ENCODE measurements around the gene EPHB3.

The EPHB3 gene

DNA sequence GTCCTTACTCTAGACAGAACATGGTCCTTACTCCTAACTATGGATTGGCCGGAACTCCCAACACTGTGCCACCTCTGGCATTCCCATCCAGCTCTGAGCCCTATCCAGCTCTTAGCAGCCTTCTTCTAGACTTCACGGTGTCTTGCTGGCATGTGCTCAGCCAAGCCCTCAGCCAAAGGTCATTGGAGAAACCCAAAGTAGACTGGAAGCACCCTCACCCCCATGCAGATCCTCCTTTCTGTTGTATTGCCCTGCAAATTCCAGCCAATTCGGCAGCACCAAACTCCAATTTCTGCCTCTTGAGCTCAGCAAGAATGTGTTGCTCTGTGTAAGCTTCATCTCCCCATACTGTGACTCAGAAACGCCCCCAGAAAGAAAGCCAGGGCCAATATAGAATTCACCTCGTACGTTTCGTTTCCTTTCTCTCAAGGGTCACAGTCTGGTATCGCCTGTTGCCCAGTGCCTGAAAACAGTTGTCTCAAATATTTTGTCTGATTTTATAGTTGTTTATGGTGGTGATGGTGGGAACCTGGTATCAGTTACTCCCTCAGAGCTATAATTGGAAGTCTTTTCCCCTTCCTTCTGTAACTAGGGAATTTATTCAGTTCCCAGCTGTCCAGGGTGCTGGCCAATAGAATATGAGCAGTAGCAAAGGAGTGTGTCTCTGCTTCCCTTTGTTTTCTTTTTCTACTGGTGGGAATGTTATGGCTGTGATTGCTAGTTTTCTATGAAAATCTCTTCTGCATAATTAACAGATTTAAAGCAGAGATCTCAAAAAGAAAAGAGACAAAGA lies 28.4 kb upstream of the EPHB3 start:
- WGBS, 2 experiments (ENCODE audit: insufficient coverage in 2 of 2): 91% methylated on average over 7 to 8 of the region's 8 CpGs

GRCh38 chr3:184537885-184538665 lies 23.5 kb upstream of the EPHB3 start:
- WGBS, 2 experiments (ENCODE audit: insufficient coverage in 2 of 2): 0 to 55% methylated on average over 1 to 3 of the region's 8 CpGs
- no peak overlapping the region for H3K27ac ChIP-seq (ENCODE audit: low read depth, low read length, severe bottlenecking)
- H3K36me3 ChIP-seq (ENCODE audit: control insufficient read depth, insufficient read depth, low read length): no peaks in the 10 kb centered on the region
- H3K4me1 ChIP-seq (ENCODE audit: control insufficient read depth, insufficient read depth, low read length, poor library complexity, severe bottlenecking): no peaks in the 10 kb centered on the region
- H3K4me3 ChIP-seq (ENCODE audit: extremely low read depth, insufficient read depth, low read length, poor library complexity, severe bottlenecking): no peak overlapping the region
- no peaks in the 10 kb centered on the region for H3K9me3 ChIP-seq (ENCODE audit: control insufficient read depth, low read length)

More for the DNA sequence above, 28.4 kb upstream of the EPHB3 start:
- no peaks in the 10 kb centered on the region for H3K4me1 ChIP-seq (ENCODE audit: control insufficient read depth, insufficient read depth, low read length, poor library complexity, severe bottlenecking)
- H3K4me3 ChIP-seq (ENCODE audit: extremely low read depth, insufficient read depth, low read length, poor library complexity, severe bottlenecking): no peak overlapping the region
- H3K9me3 ChIP-seq (ENCODE audit: control insufficient read depth, low read length): no peaks in the 10 kb centered on the region
- no peaks in the 10 kb centered on the region for H3K36me3 ChIP-seq (ENCODE audit: control insufficient read depth, insufficient read depth, low read length)
- H3K27ac ChIP-seq (ENCODE audit: low read depth, low read length, severe bottlenecking): no peak overlapping the region

DNA sequence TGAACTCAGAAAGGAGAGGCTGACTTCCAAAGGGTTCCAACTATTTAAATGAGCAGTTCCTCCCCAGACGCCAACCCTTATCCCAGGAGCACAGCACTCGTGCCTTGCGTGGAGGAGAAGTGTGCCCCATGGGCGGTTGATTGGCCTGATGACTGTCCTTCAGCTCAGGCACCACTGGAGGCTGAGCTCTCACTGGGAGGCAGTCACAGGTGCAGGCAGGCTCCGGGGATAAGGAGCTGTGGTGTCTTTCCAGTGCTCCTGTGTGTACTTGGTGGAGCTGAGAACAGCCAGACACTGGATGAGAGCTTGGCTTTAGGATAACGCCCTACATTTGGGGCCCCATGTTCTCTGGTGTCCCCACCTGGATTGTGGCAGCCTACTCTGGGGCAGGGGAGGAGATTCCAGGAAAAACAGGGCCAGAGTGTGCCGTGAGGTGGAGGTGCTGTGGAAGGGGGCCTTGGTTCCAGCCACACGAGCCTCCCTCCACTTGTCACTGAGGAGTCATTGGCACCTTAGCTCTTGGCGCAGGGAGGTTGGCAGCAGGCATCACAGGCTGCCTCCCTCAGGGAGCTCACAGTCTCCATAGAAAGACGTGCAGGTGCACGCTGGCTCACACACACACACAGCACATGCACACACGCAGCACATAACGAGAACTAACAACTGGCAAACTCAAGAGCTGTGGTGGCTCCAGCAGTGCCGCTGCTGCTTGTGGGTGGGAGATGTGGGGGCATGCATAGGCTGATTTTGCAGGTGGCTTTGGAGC lies 22.7 kb upstream of the EPHB3 start:
- H3K27ac ChIP-seq (ENCODE audit: low read depth, low read length, severe bottlenecking): no peak overlapping the region
- no peaks in the 10 kb centered on the region for H3K4me1 ChIP-seq (ENCODE audit: control insufficient read depth, insufficient read depth, low read length, poor library complexity, severe bottlenecking)
- no peaks in the 10 kb centered on the region for H3K9me3 ChIP-seq (ENCODE audit: control insufficient read depth, low read length)
- no peak overlapping the region for H3K4me3 ChIP-seq (ENCODE audit: extremely low read depth, insufficient read depth, low read length, poor library complexity, severe bottlenecking)
- H3K36me3 ChIP-seq (ENCODE audit: control insufficient read depth, insufficient read depth, low read length): no peaks in the 10 kb centered on the region
- 61 to 65% methylated on average over 8 to 10 of the region's 14 CpGs for WGBS, 2 experiments (ENCODE audit: insufficient coverage in 2 of 2)

DNA sequence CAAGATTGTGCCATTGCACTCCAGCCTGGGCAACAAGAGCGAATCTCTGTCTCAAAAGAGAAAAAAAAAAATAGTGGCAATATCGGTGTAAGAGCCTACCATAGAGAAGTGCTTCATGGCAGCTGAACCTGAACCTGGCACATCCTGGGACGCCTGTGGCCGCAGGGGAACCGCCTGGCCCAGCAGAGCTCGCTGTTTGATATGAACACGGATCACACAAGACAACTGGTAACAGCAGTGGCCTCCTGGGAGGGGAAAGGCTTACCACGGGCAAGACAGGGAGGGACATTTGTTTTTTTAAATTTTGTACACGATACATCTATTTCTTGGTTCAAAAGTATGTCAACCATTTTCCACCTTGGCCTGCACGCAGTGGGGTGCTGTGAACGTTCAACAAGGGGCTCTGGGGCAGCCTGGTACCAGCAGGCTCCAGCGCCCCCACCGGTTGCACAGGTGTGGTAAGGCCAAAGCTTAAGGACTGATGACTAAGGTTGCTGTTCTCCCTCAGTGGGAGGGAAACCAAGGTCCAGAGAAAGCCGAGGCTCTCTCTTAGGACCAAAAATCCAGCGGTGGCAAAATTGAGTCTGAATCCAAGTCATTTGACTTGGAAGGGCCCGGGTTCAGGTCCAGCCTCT lies 21.7 kb upstream of the EPHB3 start:
- Histone ChIP-seq H3K27ac (ENCODE audit: low read depth, low read length, severe bottlenecking) (no peak overlapping the region), H3K4me1 (ENCODE audit: control insufficient read depth, insufficient read depth, low read length, poor library complexity, severe bottlenecking) (no peaks in the 10 kb centered on the region), H3K36me3 (ENCODE audit: control insufficient read depth, insufficient read depth, low read length) (no peaks in the 10 kb centered on the region), H3K9me3 (ENCODE audit: control insufficient read depth, low read length) (no peaks in the 10 kb centered on the region), H3K4me3 (ENCODE audit: extremely low read depth, insufficient read depth, low read length, poor library complexity, severe bottlenecking) (no peak overlapping the region)
- 82 to 85% methylated on average over 14 of the region's 16 CpGs for WGBS, 2 experiments (ENCODE audit: insufficient coverage in 2 of 2)

DNA sequence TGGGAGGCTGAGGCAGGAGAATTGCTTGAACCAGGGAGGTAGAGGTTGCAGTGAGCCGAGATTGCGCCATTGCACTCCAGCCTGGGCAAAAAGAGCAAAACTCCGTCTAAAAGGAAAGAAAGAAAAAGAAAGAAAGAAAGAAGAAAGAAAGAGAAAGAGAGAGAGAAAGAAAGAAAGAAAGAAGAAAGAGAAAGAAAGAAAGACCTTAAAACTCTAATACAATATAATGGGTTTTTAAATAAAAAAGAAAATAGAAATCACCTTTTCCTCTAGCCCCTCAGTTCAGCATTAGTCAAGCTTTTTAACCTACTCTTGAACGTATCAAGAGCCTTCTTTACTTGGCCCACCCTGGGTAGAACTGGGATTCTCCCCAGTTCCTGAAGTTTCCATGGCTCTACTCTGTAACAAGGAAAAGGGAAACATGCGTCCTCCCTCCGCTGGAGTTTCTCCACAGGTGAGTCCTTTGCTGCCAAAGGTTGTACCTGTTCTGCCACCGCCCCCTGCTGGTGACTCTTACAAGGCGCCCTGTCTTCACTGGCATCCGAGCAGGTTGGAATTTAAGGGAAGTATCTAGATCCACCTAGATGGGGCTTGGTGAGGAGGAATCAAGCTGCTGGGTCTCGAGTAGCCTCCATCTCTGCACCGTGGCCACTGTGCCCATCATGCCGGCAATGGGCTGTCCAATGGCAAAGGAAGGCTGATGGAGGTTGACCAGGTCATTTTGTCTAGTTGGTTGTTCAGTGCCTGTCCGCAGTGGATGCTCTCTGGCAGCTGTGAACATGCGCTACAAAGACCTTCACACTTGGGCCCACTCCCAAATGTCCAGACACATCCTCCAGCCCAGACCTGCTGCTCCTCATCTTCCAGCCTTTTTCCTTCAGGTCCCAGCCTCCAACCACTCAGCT lies 20.6 kb upstream of the EPHB3 start:
- 51 to 69% methylated on average over 10 to 11 of the region's 14 CpGs for WGBS, 2 experiments (ENCODE audit: insufficient coverage in 2 of 2)

GRCh38 chr3:184541886-184542562 lies 19.6 kb upstream of the EPHB3 start:
- Histone ChIP-seq H3K4me3 (ENCODE audit: extremely low read depth, insufficient read depth, low read length, poor library complexity, severe bottlenecking) (no peak overlapping the region), H3K9me3 (ENCODE audit: control insufficient read depth, low read length) (no peaks in the 10 kb centered on the region), H3K4me1 (ENCODE audit: control insufficient read depth, insufficient read depth, low read length, poor library complexity, severe bottlenecking) (no peaks in the 10 kb centered on the region), H3K27ac (ENCODE audit: low read depth, low read length, severe bottlenecking) (no peak overlapping the region), H3K36me3 (ENCODE audit: control insufficient read depth, insufficient read depth, low read length) (no peaks in the 10 kb centered on the region)
- WGBS, 2 experiments (ENCODE audit: insufficient coverage in 2 of 2): 78 to 86% methylated on average over 12 to 14 of the region's 16 CpGs

More for the DNA sequence above, 20.6 kb upstream of the EPHB3 start:
- Histone ChIP-seq H3K27ac (ENCODE audit: low read depth, low read length, severe bottlenecking) (no peak overlapping the region), H3K9me3 (ENCODE audit: control insufficient read depth, low read length) (no peaks in the 10 kb centered on the region), H3K4me1 (ENCODE audit: control insufficient read depth, insufficient read depth, low read length, poor library complexity, severe bottlenecking) (no peaks in the 10 kb centered on the region), H3K36me3 (ENCODE audit: control insufficient read depth, insufficient read depth, low read length) (no peaks in the 10 kb centered on the region), H3K4me3 (ENCODE audit: extremely low read depth, insufficient read depth, low read length, poor library complexity, severe bottlenecking) (no peak overlapping the region)

GRCh38 chr3:184542577-184542976 lies 19.0 kb upstream of the EPHB3 start:
- 25 to 60% methylated on average over 1 to 3 of the region's 4 CpGs for WGBS, 2 experiments (ENCODE audit: insufficient coverage in 2 of 2)
- Histone ChIP-seq H3K4me3 (ENCODE audit: extremely low read depth, insufficient read depth, low read length, poor library complexity, severe bottlenecking) (no peak overlapping the region), H3K27ac (ENCODE audit: low read depth, low read length, severe bottlenecking) (no peak overlapping the region)

GRCh38 chr3:184543256-184543655 lies 18.3 kb upstream of the EPHB3 start:
- H3K4me1 ChIP-seq (ENCODE audit: control insufficient read depth, insufficient read depth, low read length, poor library complexity, severe bottlenecking): no peaks in the 10 kb centered on the region
- 80 to 92% methylated on average over 1 to 6 of the region's 6 CpGs for WGBS, 2 experiments (ENCODE audit: insufficient coverage in 2 of 2)
- no peaks in the 10 kb centered on the region for H3K36me3 ChIP-seq (ENCODE audit: control insufficient read depth, insufficient read depth, low read length)
- no peaks in the 10 kb centered on the region for H3K9me3 ChIP-seq (ENCODE audit: control insufficient read depth, low read length)
- no peak overlapping the region for H3K4me3 ChIP-seq (ENCODE audit: extremely low read depth, insufficient read depth, low read length, poor library complexity, severe bottlenecking)
- H3K27ac ChIP-seq (ENCODE audit: low read depth, low read length, severe bottlenecking): no peak overlapping the region

More at GRCh38 chr3:184542577-184542976, 19.0 kb upstream of the EPHB3 start:
- Histone ChIP-seq H3K9me3 (ENCODE audit: control insufficient read depth, low read length) (no peaks in the 10 kb centered on the region), H3K36me3 (ENCODE audit: control insufficient read depth, insufficient read depth, low read length) (no peaks in the 10 kb centered on the region), H3K4me1 (ENCODE audit: control insufficient read depth, insufficient read depth, low read length, poor library complexity, severe bottlenecking) (no peaks in the 10 kb centered on the region)

DNA sequence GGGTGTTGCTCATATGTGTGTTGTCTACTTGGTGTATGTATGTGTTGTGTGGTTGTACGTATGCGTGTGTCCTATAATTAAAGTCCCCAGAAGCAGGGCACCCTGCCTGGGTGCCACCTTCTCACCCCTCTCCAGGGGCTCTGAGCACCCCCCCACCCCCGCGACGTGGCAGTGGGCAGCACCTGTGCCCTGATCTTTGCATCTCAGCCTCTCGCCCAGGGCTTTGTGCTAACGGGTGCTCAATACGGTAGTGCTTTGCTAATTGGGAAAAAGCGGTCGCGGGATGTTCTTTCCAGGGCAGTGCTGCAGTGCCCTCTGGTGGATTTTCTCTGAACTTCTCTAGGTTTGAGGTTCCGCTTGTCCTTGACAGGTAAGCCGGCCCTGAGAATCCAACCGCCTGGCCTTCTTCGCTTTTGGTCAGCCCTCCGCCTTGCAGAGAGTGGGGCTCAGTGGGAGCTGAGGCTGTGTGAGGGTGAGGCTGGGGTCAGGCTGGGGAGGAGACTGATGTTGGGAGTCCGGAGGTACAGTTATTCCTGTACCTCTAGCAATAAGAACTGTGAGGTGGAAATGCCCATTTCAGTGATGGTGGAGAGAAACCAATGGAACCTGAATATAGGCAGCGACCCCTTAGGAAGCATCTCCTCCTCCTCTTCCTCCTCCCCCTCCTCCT lies 17.6 kb upstream of the EPHB3 start:
- WGBS, 2 experiments (ENCODE audit: insufficient coverage in 2 of 2): 6 to 10% methylated on average over 13 to 15 of the region's 18 CpGs
- Histone ChIP-seq H3K9me3 (ENCODE audit: control insufficient read depth, low read length) (no peaks in the 10 kb centered on the region), H3K27ac (ENCODE audit: low read depth, low read length, severe bottlenecking) (no peak overlapping the region), H3K4me3 (ENCODE audit: extremely low read depth, insufficient read depth, low read length, poor library complexity, severe bottlenecking) (no peak overlapping the region), H3K4me1 (ENCODE audit: control insufficient read depth, insufficient read depth, low read length, poor library complexity, severe bottlenecking) (no peaks in the 10 kb centered on the region), H3K36me3 (ENCODE audit: control insufficient read depth, insufficient read depth, low read length) (no peaks in the 10 kb centered on the region)

All from mesodermal cell (in vitro differentiated cells).